Spleen (tissue), 7 donors: ENCODE results near the gene STAT3.

Experiments used
- POLR2A ChIP-seq, 3 donors: fragments of 450-650 bp; IDR thresholded peaks; one replicate each; pipeline ENCODE4 v1.5.1; 2017; ENCODE audit warnings: antibody characterized with exemption in 3 of 3, mild to moderate bottlenecking in 1 of 3
- POLR2AphosphoS5 ChIP-seq, 3 donors: sonication (generic); formaldehyde crosslinking; IDR thresholded peaks; one replicate each; pipeline ENCODE4 v1.5.1; 2017; ENCODE audit warnings: antibody characterized with exemption in 3 of 3
- TF ChIP-seq, protein P1 (sequence below), 11 experiments: fragments of 200-600 bp in 7 of 11; fragments of 450-650 bp in 4 of 11; sonication (generic) in 4 of 11; IDR thresholded peaks in 8 of 11; conservative IDR thresholded peaks in 3 of 11; 1 replicate in 7 of 11; 2 replicates in 4 of 11; pipeline versions ENCODE4 v1.4.0 to v1.8.0; 2016 to 2021; ENCODE audit warnings: antibody characterized with exemption in 11 of 11, inconsistent platforms in 4 of 11, mild to moderate bottlenecking in 1 of 11
- donor health status: DM: no; HTN: no; CAD: no; lungs with moderate emphysema.
- donor health status: DM: no; HTN: no; CAD: no.
- donor health status: DM: no; HTN: no; CAD: no.

DNA sequence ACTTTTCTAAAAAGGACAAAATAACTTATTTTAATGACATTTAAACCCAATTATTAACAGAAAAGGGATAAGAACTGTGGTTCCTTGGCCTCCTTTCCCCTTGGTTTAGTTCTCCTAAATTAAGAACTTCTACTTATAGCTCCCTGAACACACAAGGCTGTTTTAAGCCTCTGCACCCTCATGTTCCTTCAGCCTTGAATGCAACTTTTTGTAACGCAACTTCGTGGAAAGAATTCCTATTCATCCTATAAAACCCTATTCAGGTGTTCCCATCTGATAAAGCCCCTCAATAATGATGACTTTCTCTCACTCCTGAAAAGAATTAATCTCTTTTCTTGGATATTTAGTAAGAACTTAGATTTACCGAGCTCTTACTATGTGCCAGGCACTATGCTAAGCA is 6.3 kb downstream of the STAT3 start:
- TF ChIP-seq, protein P1, sequence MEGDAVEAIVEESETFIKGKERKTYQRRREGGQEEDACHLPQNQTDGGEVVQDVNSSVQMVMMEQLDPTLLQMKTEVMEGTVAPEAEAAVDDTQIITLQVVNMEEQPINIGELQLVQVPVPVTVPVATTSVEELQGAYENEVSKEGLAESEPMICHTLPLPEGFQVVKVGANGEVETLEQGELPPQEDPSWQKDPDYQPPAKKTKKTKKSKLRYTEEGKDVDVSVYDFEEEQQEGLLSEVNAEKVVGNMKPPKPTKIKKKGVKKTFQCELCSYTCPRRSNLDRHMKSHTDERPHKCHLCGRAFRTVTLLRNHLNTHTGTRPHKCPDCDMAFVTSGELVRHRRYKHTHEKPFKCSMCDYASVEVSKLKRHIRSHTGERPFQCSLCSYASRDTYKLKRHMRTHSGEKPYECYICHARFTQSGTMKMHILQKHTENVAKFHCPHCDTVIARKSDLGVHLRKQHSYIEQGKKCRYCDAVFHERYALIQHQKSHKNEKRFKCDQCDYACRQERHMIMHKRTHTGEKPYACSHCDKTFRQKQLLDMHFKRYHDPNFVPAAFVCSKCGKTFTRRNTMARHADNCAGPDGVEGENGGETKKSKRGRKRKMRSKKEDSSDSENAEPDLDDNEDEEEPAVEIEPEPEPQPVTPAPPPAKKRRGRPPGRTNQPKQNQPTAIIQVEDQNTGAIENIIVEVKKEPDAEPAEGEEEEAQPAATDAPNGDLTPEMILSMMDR (IDR thresholded peaks at IDR 0.05 in 8 of 11, conservative IDR thresholded peaks at IDR 0.05 in 3 of 11) = no peak
- TF ChIP-seq POLR2A (IDR thresholded peaks at IDR 0.05) = no peak
- TF ChIP-seq POLR2AphosphoS5 (IDR thresholded peaks at IDR 0.05) = no peak
